SK-N-SH (cell line): ENCODE measurements around the gene RPL12. TPM values are rescaled to one million over a fixed set of nuclear protein-coding genes. Genes with fewer than 3 reads are reported as not detected.
A peak's percentile ranks its signal among the peaks of the same experiment; 100 is the strongest.

Source experiments
- CTCF ChIA-PET: fragments of 300-600, 350-600 bp; formaldehyde crosslinking; extraction: SDS; loops from one replicate; lab custom pipeline; 2021; lab: Yijun Ruan, JAX
- POLR2A ChIA-PET: fragments of 350-600 bp; sonication (Branson Sonifier 250); formaldehyde crosslinking; extraction: SDS; loops from one replicate; lab custom pipeline; 2020; ENCODE audit warnings: antibody characterized with exemption, inconsistent platforms; lab: Yijun Ruan, JAX
- DNase-seq: peaks from one replicate; pipeline ENCODE4 v3.0.0; 2012
- H2AFZ ChIP-seq: fragments of 200-600 bp; sonication (generic); 2 replicates; pipeline ENCODE4 v1.8.1; 2016; ENCODE audit warnings: antibody characterized with exemption, mild to moderate bottlenecking, low read depth
- H3F3A ChIP-seq: fragments of 200-600 bp; sonication (generic); replicated peaks from 2 replicates; pipeline ENCODE3; 2016; ENCODE audit warnings: antibody characterized with exemption, mild to moderate bottlenecking; ENCODE audit not compliant: insufficient read depth
- H3K27ac ChIP-seq, 2 experiments: fragments of 200-500 bp in 1 of 2; fragments of 200-600 bp in 1 of 2; sonication (Bioruptor generic) in 1 of 2; sonication (generic), shearing (Covaris generic) in 1 of 2; 2 replicates each; pipeline versions ENCODE4 v1.5.1 to v1.6.1; 2014 to 2016; ENCODE audit warnings: low read depth in 2 of 2, inconsistent platforms in 1 of 2, low read length in 1 of 2, mild to moderate bottlenecking in 1 of 2, mixed read lengths in 1 of 2
- H3K27me3 ChIP-seq: fragments of 200-600 bp; sonication (generic), shearing (Covaris generic); 2 replicates; pipeline ENCODE4 v1.6.1; 2016; ENCODE audit warnings: mixed run types; ENCODE audit not compliant: insufficient read depth
- H3K36me3 ChIP-seq, 2 experiments: fragments of 200-500 bp in 1 of 2; fragments of 200-600 bp in 1 of 2; sonication (Bioruptor generic) in 1 of 2; sonication (generic) in 1 of 2; replicated peaks in 1 of 2; 2 replicates each; pipeline versions ENCODE3 to v1.5.1; 2014 to 2016; ENCODE audit warnings: low read length in 1 of 2, mild to moderate bottlenecking in 1 of 2; ENCODE audit not compliant: insufficient read depth in 2 of 2, control insufficient read depth in 1 of 2
- H3K4me1 ChIP-seq, 2 experiments: fragments of 200-500 bp in 1 of 2; fragments of 200-600 bp in 1 of 2; sonication (Bioruptor generic) in 1 of 2; sonication (generic), shearing (Covaris generic) in 1 of 2; 2 replicates each; pipeline versions ENCODE4 v1.5.1 to v1.6.1; 2014 to 2016; ENCODE audit warnings: low read depth in 1 of 2, low read length in 1 of 2, mixed run types in 1 of 2; ENCODE audit not compliant: insufficient read depth in 2 of 2, control insufficient read depth in 1 of 2
- H3K4me2 ChIP-seq: fragments of 200-600 bp; sonication (generic), shearing (Covaris generic); 2 replicates; pipeline ENCODE4 v1.6.1; 2017; ENCODE audit warnings: mixed run types
- H3K4me3 ChIP-seq, 2 experiments: fragments of 200-500 bp in 1 of 2; fragments of 200-600 bp in 1 of 2; sonication (Bioruptor generic) in 1 of 2; sonication (generic), shearing (Covaris generic) in 1 of 2; 2 replicates each; pipeline versions ENCODE4 v1.5.1 to v1.8.1; 2014 to 2016; ENCODE audit warnings: low read depth in 2 of 2, inconsistent platforms in 1 of 2, low read length in 1 of 2, mild to moderate bottlenecking in 1 of 2, mixed read lengths in 1 of 2, moderate library complexity in 1 of 2
- H3K79me2 ChIP-seq: fragments of 200-600 bp; sonication (generic); 2 replicates; pipeline ENCODE4 v1.8.1; 2017; ENCODE audit warnings: mild to moderate bottlenecking; ENCODE audit not compliant: insufficient read depth
- H3K9ac ChIP-seq: fragments of 200-600 bp; sonication (generic); 2 replicates; pipeline ENCODE4 v1.6.1; 2017; ENCODE audit warnings: mixed run types
- H3K9me2 ChIP-seq: fragments of 200-600 bp; sonication (generic); 2 replicates; pipeline ENCODE4 v1.6.1; 2017; ENCODE audit warnings: mixed run types
- H3K9me3 ChIP-seq: fragments of 200-600 bp; sonication (generic); 2 replicates; pipeline ENCODE4 v1.6.1; 2017; ENCODE audit warnings: mixed run types, mild to moderate bottlenecking, moderate library complexity
- H4K20me1 ChIP-seq: fragments of 200-600 bp; sonication (generic); 2 replicates; pipeline ENCODE4 v1.6.1; 2017; ENCODE audit warnings: mild to moderate bottlenecking, mixed run types; ENCODE audit not compliant: insufficient read depth
- CHD2 ChIP-seq: fragments of 150-350 bp; IDR thresholded peaks from 2 replicates; pipeline ENCODE4 v1.6.1; 2018; ENCODE audit warnings: low read length; ENCODE audit not compliant: partially characterized antibody
- ELF1 ChIP-seq: IDR thresholded peaks from 2 replicates; pipeline ENCODE4 v1.4.0; 2012
- EP300 ChIP-seq, 2 experiments: IDR thresholded peaks; 2 replicates each; pipeline versions ENCODE4 v1.4.0 to v1.6.1; 2012; ENCODE audit warnings: borderline replicate concordance in 1 of 2, low read depth in 1 of 2, low read length in 1 of 2
- FOSL2 ChIP-seq: IDR thresholded peaks from 2 replicates; pipeline ENCODE4 v1.4.0; 2012; ENCODE audit warnings: low read depth, mild to moderate bottlenecking, moderate library complexity, borderline replicate concordance
- FOXM1 ChIP-seq: IDR thresholded peaks from 2 replicates; pipeline ENCODE4 v1.4.0; 2012; ENCODE audit warnings: low read depth, mild to moderate bottlenecking
- GATA2 ChIP-seq: sonication (generic); formaldehyde crosslinking; IDR thresholded peaks from 2 replicates; pipeline ENCODE4 v1.5.0; 2020; ENCODE audit warnings: mild to moderate bottlenecking, missing genetic modification reagents
- JUND ChIP-seq: IDR thresholded peaks from 2 replicates; pipeline ENCODE4 v1.4.0; 2012
- MEF2A ChIP-seq: IDR thresholded peaks from 2 replicates; pipeline ENCODE4 v1.4.0; 2012; ENCODE audit warnings: low read depth, borderline replicate concordance
- MXI1 ChIP-seq: IDR thresholded peaks from 2 replicates; pipeline ENCODE4 v1.6.1; 2012; ENCODE audit warnings: mild to moderate bottlenecking, low read depth, low read length, improper control_type of control experiment
- NFIC ChIP-seq: IDR thresholded peaks from 2 replicates; pipeline ENCODE4 v1.4.0; 2012; ENCODE audit warnings: borderline replicate concordance
- NRF1 ChIP-seq: IDR thresholded peaks from 2 replicates; pipeline ENCODE4 v1.6.1; 2012; ENCODE audit warnings: low read depth, mild to moderate bottlenecking, low read length
- POLR2AphosphoS5 ChIP-seq: IDR thresholded peaks from 2 replicates; pipeline ENCODE4 v1.6.1; 2012; ENCODE audit warnings: low read depth, low read length
- RAD21 ChIP-seq: IDR thresholded peaks from 2 replicates; pipeline ENCODE4 v1.6.1; 2012; ENCODE audit warnings: mild to moderate bottlenecking, low read length
- RCOR1 ChIP-seq: fragments of 150-350 bp; IDR thresholded peaks from 2 replicates; pipeline ENCODE4 v1.6.1; 2017; ENCODE audit warnings: antibody characterized with exemption, low read length
- RFX5 ChIP-seq: IDR thresholded peaks from 2 replicates; pipeline ENCODE4 v1.6.1; 2012; ENCODE audit warnings: mild to moderate bottlenecking, improper control_type of control experiment, low read length
- RXRA ChIP-seq: IDR thresholded peaks from 2 replicates; pipeline ENCODE4 v1.4.0; 2012; ENCODE audit warnings: low read depth, mild to moderate bottlenecking, borderline replicate concordance
- SMC3 ChIP-seq: IDR thresholded peaks from 2 replicates; pipeline ENCODE4 v1.6.1; 2012; ENCODE audit warnings: low read depth, low read length, improper control_type of control experiment
- TAF1 ChIP-seq: IDR thresholded peaks from 2 replicates; pipeline ENCODE4 v1.6.1; 2012; ENCODE audit warnings: low read depth, mild to moderate bottlenecking, low read length, moderate library complexity, borderline replicate concordance
- TCF12 ChIP-seq: IDR thresholded peaks from 2 replicates; pipeline ENCODE4 v1.4.0; 2012
- TEAD4 ChIP-seq: IDR thresholded peaks from 2 replicates; pipeline ENCODE4 v1.4.0; 2012; ENCODE audit warnings: mild to moderate bottlenecking, borderline replicate concordance; ENCODE audit not compliant: insufficient read depth
- YY1 ChIP-seq: IDR thresholded peaks from 2 replicates; pipeline ENCODE4 v1.4.0; 2012; ENCODE audit warnings: low read depth, mild to moderate bottlenecking
- WGBS: methylation state at CpG from one replicate; pipeline ENCODE4 v1.1.6; 2017; ENCODE audit warnings: low lambda C conversion rate; 5-methylcytosine and 5-hydroxymethylcytosine counted together
- polyA plus RNA-seq, 3 experiments: library from polyadenylated mRNA; depleted of rRNA; stranded (reverse); fragments of >200 nt; gene quantifications; 2 replicates each; pipeline ENCODE4 v1.2.3, GENCODE V29; 2012
- TF ChIP-seq, protein P1 (sequence below): fragments of 150-350 bp; IDR thresholded peaks from 2 replicates; pipeline ENCODE4 v1.6.1; 2016; ENCODE audit warnings: mild to moderate bottlenecking, low read depth, low read length
- TF ChIP-seq, protein P2 (sequence below): IDR thresholded peaks from 2 replicates; pipeline ENCODE4 v1.4.0; 2012; ENCODE audit warnings: low read depth
- TF ChIP-seq, protein P3 (sequence below): fragments of 150-350 bp; IDR thresholded peaks from 2 replicates; pipeline ENCODE4 v1.6.1; 2017; ENCODE audit warnings: antibody characterized with exemption, low read length, low read depth, borderline replicate concordance
- TF ChIP-seq, protein P4 (sequence below): IDR thresholded peaks from 2 replicates; pipeline ENCODE4 v1.4.0; 2012; ENCODE audit warnings: low read depth, borderline replicate concordance
- TF ChIP-seq, protein P5 (sequence below): IDR thresholded peaks from 2 replicates; pipeline ENCODE4 v1.6.1; 2012; ENCODE audit warnings: mild to moderate bottlenecking, low read depth, low read length, moderate library complexity

RPL12 gene
- polyA plus RNA-seq, 1 of the 3 experiments (the other 2 are of a cell fraction), result 3,270 TPM

DNA sequence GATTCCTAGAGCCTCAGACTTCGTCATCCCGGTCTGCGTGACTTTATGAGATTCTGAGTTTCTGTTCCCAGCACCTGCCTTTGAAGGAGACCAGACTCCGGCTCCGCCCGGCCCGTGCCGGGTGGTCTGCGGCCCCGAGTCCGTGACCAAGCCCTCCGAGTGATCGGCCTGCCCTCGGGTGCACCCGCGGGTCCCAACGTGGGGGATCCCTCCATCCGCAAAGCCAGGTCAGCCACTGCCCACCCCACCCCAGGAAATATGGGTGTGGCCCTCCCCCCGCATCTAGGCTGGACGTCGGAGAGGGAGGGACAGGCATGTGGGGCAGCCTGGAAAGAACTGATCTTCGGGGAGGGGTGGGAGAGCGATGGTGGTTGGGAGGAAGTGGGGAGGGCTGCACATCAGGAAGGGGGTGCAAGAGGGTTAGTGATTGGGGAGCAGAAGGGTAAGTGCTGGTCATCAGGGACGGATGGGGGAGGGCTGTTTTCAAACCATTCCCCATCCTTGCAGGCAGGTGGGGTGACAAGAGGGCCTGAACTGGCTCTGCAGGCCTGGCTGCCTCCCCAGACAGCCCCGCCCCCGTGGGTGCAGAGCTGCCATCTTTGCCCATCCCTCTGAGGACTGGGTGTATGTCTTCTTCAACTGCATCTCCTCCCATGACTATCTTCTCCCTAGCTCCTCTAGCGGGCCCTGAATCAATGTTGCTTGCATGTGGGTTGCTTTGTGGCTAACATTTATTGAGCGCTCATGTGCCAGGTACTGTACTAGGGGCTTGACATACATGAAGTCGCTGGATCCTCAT lies 851 bp upstream of the RPL12 start:
- DNase-seq, result peak; percentile 81
- no peak for TF ChIP-seq MEF2A
- TF ChIP-seq, protein P1, sequence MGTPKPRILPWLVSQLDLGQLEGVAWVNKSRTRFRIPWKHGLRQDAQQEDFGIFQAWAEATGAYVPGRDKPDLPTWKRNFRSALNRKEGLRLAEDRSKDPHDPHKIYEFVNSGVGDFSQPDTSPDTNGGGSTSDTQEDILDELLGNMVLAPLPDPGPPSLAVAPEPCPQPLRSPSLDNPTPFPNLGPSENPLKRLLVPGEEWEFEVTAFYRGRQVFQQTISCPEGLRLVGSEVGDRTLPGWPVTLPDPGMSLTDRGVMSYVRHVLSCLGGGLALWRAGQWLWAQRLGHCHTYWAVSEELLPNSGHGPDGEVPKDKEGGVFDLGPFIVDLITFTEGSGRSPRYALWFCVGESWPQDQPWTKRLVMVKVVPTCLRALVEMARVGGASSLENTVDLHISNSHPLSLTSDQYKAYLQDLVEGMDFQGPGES, result no peak
- no peak; the same call in 1 of the 2 replicates for TF ChIP-seq MXI1
- TF ChIP-seq TCF12, result no peak
- TF ChIP-seq, protein P2, sequence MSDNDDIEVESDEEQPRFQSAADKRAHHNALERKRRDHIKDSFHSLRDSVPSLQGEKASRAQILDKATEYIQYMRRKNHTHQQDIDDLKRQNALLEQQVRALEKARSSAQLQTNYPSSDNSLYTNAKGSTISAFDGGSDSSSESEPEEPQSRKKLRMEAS, result 0 out of 2 replicates have a peak, but pooled peaks have one; percentile 62
- TF ChIP-seq POLR2AphosphoS5, result 0 out of 2 replicates have a peak, but pooled peaks have one; percentile 12
- no peak for TF ChIP-seq RAD21
- TF ChIP-seq GATA2, result no peak
- TF ChIP-seq EP300 (IDR thresholded peaks at IDR 0.05; ENCODE audit: borderline replicate concordance in 1 of 2, low read depth in 1 of 2, low read length in 1 of 2), result no peak
- TF ChIP-seq ELF1, result no peak
- TF ChIP-seq NRF1, result no peak
- no peak for TF ChIP-seq FOSL2
- no peak for TF ChIP-seq NFIC
- TF ChIP-seq, protein P3, sequence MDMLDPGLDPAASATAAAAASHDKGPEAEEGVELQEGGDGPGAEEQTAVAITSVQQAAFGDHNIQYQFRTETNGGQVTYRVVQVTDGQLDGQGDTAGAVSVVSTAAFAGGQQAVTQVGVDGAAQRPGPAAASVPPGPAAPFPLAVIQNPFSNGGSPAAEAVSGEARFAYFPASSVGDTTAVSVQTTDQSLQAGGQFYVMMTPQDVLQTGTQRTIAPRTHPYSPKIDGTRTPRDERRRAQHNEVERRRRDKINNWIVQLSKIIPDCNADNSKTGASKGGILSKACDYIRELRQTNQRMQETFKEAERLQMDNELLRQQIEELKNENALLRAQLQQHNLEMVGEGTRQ, result no peak
- TF ChIP-seq TAF1, result no peak
- peak; percentile 77 for TF ChIP-seq YY1
- TF ChIP-seq, protein P4, sequence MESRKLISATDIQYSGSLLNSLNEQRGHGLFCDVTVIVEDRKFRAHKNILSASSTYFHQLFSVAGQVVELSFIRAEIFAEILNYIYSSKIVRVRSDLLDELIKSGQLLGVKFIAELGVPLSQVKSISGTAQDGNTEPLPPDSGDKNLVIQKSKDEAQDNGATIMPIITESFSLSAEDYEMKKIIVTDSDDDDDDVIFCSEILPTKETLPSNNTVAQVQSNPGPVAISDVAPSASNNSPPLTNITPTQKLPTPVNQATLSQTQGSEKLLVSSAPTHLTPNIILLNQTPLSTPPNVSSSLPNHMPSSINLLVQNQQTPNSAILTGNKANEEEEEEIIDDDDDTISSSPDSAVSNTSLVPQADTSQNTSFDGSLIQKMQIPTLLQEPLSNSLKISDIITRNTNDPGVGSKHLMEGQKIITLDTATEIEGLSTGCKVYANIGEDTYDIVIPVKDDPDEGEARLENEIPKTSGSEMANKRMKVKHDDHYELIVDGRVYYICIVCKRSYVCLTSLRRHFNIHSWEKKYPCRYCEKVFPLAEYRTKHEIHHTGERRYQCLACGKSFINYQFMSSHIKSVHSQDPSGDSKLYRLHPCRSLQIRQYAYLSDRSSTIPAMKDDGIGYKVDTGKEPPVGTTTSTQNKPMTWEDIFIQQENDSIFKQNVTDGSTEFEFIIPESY, result no peak; the same call in 1 of the 2 replicates
- TF ChIP-seq RXRA, result no peak
- TF ChIP-seq JUND, result no peak
- no peak for TF ChIP-seq FOXM1
- TF ChIP-seq SMC3, result no peak
- TF ChIP-seq, protein P5, sequence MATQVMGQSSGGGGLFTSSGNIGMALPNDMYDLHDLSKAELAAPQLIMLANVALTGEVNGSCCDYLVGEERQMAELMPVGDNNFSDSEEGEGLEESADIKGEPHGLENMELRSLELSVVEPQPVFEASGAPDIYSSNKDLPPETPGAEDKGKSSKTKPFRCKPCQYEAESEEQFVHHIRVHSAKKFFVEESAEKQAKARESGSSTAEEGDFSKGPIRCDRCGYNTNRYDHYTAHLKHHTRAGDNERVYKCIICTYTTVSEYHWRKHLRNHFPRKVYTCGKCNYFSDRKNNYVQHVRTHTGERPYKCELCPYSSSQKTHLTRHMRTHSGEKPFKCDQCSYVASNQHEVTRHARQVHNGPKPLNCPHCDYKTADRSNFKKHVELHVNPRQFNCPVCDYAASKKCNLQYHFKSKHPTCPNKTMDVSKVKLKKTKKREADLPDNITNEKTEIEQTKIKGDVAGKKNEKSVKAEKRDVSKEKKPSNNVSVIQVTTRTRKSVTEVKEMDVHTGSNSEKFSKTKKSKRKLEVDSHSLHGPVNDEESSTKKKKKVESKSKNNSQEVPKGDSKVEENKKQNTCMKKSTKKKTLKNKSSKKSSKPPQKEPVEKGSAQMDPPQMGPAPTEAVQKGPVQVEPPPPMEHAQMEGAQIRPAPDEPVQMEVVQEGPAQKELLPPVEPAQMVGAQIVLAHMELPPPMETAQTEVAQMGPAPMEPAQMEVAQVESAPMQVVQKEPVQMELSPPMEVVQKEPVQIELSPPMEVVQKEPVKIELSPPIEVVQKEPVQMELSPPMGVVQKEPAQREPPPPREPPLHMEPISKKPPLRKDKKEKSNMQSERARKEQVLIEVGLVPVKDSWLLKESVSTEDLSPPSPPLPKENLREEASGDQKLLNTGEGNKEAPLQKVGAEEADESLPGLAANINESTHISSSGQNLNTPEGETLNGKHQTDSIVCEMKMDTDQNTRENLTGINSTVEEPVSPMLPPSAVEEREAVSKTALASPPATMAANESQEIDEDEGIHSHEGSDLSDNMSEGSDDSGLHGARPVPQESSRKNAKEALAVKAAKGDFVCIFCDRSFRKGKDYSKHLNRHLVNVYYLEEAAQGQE, result no peak
- TF ChIP-seq RCOR1, result no peak
- peak; percentile 57 for TF ChIP-seq CHD2
- no peak for TF ChIP-seq TEAD4
- TF ChIP-seq RFX5, result no peak

More for the DNA sequence above, 851 bp upstream of the RPL12 start:
- Histone ChIP-seq H3K27me3 (no peaks in the 10 kb centered on the region), H3K4me3 (peak overlapping the region; percentile 92 to 99), H3K27ac (peak overlapping the region; percentile 77 to 95), H3K9me3 (no peaks in the 10 kb centered on the region), H3K9me2 (no peaks in the 10 kb centered on the region), H4K20me1 (peaks cover 39% of the 10 kb centered on the region), H3K4me1 (peaks cover 5 to 40% of the 10 kb centered on the region in 2 experiments; a peak in 3 of 4 replicates), H3K79me2 (peaks cover 63% of the 10 kb centered on the region), H3K36me3 (peaks cover 26 to 51% of the 10 kb centered on the region in 2 experiments), H3F3A (peaks cover 43% of the 10 kb centered on the region), H3K4me2 (peak overlapping the region; percentile 95), H2AFZ (peak overlapping the region; percentile 90), H3K9ac (peak overlapping the region; percentile 95)
- CTCF ChIA-PET, result interaction anchor here (1.0 to 1.9 kb wide), 2 partner anchors 8 to 11 kb away, joined by 3 to 5 read pairs; no protein-coding TSS in a partner anchor
- 4% methylated on average over 25 of the region's 29 CpGs for WGBS
- POLR2A ChIA-PET, result interaction anchor here (0.5 to 3.2 kb wide), 6 partner anchors 9 to 133 kb away, joined by 3 to 12 read pairs (median 4); partner anchors contain the start of gene SLC2A8
